Activated CD4-positive, alpha-beta T cell treated with anti-CD3 and anti-CD28 coated beads, Interleukin-2, amount 50 U/mL, for 16 hours (primary cell): Measurements from ENCODE around the gene MED12L.
A peak's percentile ranks its signal among the peaks of the same experiment; 100 is the strongest.

Source experiments
- DNase-seq: peaks from one replicate; pipeline ENCODE4 v3.0.0-alpha.2; 2020

The MED12L gene

DNA sequence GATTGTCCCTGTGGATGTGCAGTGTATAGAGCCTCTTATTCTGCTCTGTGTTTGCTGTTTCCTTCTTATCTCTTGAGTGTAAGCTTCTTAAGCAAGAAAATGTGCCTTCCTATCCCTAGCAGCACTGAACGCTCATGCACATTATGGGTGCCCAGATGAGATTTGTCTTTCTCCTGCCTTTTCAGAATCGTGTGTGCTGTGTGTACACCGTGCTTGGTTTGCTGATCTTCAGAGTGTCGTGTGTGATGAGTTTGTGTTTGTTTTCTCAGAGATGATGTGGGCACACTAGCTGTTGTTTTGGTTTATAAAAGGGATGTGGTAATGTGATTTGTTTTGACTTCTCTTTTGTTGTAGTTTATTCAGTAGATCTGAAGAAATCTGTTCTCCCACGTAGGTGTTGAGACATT lies 97.8 kb downstream of the MED12L start:
- no peak for DNase-seq

DNA sequence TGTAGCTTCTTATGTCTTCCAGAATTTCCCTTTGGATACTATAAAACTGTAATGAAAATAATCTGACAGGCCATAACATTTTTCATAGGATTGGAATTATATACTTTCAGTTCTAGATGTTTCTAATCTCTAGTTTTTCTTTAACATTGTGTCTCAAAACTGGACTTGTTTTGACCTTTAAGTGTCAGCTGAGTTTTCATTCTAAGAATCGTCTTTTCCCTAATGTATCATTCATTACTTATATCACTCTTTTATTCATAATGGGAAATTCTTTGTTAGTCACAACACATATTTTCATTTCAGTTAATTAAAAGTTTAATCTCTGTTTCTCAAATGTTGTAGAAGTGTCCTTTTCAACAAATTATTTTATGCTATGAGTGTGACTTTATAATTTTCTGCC lies 105.6 kb downstream of the MED12L start:
- DNase-seq = no peak

DNA sequence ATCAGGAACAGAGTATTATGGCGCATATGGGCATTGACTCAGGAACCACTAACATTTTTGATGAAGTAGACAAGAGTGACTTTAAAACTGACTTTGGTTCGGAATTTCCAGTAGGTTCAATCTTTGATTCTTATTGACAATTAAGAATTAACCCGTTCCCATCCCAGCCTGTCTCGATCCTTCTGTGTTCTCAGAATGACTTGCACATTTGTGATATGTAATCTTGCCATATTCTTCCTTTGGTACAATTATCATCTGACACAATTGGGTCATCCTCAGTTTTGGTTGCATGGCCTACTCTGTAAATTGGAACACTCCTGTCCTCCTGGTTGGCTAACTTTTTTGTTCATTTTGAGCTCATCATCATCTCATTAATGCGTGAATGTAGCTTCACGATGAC lies 107.1 kb downstream of the MED12L start:
- DNase-seq = no peak

GRCh38 chr3:151195826-151196225 lies 110.4 kb downstream of the MED12L start:
- no peak for DNase-seq

DNA sequence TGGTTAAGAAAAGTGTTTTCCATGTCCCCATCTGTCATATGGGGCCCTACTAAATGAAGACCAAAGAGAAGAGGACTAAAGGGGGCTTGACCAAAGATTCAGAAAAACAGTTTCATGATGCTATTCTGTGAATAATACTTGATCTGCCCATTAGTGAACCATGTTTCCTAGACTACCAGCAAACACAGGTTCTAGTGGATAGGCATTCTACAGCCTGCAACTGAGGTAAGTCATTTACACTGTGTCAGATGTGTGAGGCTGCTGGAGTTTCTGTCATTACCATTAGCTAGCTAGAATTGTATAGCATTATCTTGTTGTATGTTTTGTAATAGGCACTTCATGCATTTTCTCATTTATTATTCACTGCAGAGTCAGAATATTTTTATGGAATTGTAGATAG lies 111.0 kb downstream of the MED12L start:
- DNase-seq = no peak

DNA sequence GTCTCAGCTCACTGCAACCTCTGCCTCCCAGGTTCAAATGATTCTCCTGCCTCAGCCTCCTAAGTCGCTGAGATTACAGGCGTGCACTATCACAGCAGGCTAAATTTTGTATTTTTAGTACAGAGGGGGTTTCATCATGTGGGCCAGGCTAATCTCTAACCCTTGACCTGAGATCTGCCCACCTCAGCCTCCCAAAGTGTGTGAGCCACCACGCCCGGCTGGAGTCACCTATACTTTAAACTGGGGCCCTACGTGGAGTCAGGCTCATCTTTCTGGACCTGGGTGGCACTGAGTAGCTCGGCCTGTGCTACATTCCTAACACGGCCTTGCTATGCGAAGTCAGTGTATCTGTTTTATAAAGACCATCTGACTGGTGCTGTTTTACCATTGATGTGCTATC lies 111.8 kb downstream of the MED12L start:
- DNase-seq = no peak

GRCh38 chr3:151197981-151198767 lies 112.7 kb downstream of the MED12L start:
- DNase-seq = no peak

DNA sequence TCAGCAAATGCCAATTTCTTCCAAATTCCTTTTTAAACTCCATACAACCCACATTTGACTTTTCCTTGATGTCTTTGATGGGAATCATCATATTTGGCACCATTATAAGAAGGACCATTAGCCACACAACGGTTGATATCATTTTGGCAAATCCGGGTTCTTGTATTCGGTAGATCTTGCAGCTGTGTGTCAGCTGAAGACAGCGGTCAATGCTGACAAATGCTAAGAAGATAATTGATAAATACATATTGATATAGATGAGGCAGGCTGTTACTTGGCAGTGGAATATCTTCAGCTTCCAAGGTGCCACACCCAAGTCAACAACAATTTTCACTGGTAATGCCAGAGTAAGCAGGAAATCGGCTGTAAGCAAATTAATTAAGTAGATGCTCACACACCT lies 113.4 kb downstream of the MED12L start:
- no peak for DNase-seq

GRCh38 chr3:151199554-151200438 lies 114.3 kb downstream of the MED12L start:
- peak; percentile 56 for DNase-seq

- DNase-seq = no peak
Measured at GRCh38 chr3:151200586-151200985, 115.1 kb downstream of the MED12L start.

DNA sequence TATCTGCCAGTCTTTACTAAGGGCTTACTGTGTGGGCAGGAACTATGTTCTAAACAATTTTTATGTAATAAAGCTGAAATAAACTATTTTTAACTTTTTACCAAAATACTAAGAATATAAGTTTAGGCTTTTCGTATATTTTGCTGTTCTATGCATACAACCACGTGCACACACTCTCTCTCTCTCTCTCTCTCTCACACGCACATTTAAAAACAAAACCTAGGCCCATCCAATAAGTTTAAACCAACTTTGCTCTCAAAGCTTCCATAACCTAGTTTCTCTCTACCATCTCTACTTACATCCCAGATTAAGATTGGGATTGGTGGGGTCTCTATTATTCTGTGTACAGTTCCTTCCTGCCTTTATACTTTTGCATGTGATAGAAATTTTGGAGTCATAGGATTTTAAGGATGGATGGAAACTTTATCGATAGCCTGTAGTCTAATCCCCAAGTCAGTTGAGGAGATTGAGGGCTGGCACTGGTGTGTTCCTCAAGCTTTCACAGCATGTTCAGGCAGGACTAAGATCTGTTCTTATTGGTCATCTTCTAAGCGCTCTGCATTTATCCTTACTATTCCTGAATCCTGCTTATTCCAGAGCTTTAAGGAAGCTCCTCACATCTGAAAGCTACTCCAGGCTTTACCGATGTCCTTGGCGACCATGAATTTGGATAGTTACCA lies 115.7 kb downstream of the MED12L start:
- no peak for DNase-seq

DNA sequence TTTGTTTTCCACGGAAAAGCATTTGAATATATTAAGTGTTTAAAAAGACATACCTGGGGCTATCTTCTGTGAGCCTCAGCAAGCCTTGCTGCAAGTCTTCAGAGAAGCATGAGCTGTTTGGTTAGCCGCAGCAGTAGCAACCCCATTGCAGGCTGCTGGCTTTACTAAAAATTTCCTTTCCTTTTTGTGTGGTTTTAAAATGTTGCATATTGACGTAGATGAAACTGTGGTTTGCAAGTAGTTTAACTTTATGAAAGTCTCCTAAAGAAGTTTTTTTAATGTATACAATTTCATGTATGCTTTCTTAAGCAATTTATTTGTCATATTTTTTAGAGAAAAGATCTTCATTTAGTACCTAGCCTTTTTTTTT lies 117.6 kb downstream of the MED12L start, which contains the start of gene GPR171:
Gene GPR171 (minus strand): TSS at position 166 of the 370 bp plus-strand sequence. CDS start 3,830 bp downstream, outside the sequence.
- DNase-seq = peak; percentile 93

- DNase-seq = peak; percentile 70
Measured at GRCh38 chr3:151204530-151205402, 119.3 kb downstream of the MED12L start.

DNA sequence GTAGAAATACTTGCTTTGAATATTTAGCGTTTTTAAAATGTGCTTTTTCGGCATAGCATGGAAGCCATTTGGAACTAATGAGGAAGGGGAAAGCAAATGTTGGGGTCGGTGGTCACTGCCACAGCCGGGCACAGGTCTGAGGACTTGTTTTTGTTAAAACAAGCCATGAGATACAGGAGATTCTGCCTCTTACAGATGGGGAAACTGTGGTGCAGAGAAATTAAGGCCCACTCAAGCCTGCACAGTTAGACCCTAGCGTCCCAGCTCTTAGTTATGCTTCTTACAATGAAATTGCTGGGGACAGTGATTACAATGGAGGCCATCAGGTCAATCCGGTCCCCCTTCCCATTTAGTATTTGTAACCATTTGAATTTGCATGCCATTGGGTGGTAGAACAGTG lies 120.0 kb downstream of the MED12L start:
- DNase-seq = no peak

GRCh38 chr3:151206201-151206600 lies 120.7 kb downstream of the MED12L start:
- peak; percentile 59 for DNase-seq

GRCh38 chr3:151209654-151210053 lies 124.2 kb downstream of the MED12L start:
- DNase-seq = no peak

DNA sequence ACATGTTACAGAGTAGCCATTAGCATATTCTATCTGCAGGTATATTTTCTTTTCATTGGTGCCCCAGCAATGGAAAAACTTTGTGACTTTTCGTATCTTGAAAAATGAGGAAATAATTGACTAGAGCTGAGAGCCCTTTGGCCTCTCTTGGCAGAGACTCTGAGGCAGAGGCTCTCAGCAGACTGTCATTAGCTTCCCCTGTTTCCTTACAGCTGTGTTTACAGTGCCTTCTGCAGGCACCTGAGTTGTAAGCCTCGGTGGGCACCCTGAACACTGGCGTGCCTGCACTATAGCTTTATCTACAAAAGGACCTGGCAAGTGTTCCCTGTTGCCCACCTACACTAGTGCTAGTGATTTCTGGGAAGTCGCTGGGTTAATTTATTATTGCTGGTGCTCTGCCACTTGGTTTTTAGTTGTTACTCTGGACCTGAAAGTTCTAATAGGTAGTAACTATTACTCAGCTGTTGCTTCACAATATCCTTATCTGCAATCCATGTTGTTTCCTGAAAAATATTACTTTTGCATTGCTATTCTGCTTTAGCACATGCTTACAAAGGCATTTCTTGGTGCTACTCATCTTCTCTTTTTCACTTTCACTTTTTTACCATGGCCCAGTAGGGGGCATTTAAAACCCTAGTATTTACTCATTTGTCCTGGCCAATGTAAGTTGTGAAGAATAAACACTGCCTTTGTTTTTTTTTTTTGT lies 125.4 kb downstream of the MED12L start:
- no peak for DNase-seq

DNA sequence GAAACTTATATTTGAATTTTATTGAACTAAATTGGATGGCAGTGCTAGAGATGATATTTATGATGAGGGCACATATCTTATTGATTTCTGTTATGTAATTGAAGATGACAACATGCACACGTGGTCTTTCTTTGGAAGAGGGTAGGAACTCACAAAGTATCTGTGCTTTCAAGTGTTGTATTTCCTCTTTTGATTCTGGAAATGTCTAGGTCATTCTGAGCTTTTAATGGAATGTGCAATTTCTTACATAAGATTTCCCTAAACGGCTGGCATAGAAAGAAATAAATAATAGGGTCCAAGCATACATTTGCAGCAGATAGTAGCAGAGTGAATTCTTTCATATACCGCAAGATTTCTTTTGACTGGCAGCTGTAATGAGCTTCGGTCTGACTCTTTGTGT lies 127.7 kb downstream of the MED12L start:
- DNase-seq = no peak

- DNase-seq = no peak
Measured at GRCh38 chr3:151213881-151214280, 128.4 kb downstream of the MED12L start.

GRCh38 chr3:151214459-151214858 lies 129.0 kb downstream of the MED12L start:
- no peak for DNase-seq
